Measurements from ENCODE around the gene RANGAP1.

RANGAP1 gene

DNA sequence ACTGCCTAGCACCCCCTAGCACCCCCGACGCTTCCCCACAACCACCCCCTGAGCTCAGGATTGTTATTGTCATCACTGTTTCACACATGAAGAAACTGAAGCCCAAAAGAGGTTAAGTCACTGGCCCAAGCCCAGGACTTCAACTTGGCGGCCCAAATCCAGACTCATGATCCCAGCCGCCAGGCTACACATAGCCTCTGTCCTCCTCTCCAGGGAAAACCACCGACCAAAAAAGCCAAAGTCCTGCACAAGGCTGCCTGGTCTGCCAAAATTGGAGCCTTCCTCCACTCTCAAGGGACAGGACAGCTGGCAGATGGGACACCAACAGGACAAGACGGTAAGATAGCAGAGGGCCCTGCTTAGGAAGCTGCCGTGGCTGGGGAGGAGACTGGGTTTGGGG lies 70.1 kb downstream of the RANGAP1 start:
- peak overlapping the region in 1 of 2 donors; percentile 30 for H3K4me3 ChIP-seq (replicated peaks in 1 of 2; ENCODE audit: low read depth in 2 of 2, low read length in 2 of 2)
- no peak for DNase-seq (ENCODE audit: low read depth in 2 of 2)
- TF ChIP-seq, protein P1, sequence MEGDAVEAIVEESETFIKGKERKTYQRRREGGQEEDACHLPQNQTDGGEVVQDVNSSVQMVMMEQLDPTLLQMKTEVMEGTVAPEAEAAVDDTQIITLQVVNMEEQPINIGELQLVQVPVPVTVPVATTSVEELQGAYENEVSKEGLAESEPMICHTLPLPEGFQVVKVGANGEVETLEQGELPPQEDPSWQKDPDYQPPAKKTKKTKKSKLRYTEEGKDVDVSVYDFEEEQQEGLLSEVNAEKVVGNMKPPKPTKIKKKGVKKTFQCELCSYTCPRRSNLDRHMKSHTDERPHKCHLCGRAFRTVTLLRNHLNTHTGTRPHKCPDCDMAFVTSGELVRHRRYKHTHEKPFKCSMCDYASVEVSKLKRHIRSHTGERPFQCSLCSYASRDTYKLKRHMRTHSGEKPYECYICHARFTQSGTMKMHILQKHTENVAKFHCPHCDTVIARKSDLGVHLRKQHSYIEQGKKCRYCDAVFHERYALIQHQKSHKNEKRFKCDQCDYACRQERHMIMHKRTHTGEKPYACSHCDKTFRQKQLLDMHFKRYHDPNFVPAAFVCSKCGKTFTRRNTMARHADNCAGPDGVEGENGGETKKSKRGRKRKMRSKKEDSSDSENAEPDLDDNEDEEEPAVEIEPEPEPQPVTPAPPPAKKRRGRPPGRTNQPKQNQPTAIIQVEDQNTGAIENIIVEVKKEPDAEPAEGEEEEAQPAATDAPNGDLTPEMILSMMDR (IDR thresholded peaks at IDR 0.05; ENCODE audit: low read depth, low read length) = no peak

- DNase-seq (ENCODE audit: low read depth in 2 of 2) = no peak
- TF ChIP-seq, protein P1 (IDR thresholded peaks at IDR 0.05; ENCODE audit: low read depth, low read length) = no peak
- no peak overlapping the region for H3K4me3 ChIP-seq (replicated peaks in 1 of 2; ENCODE audit: low read depth in 2 of 2, low read length in 2 of 2)
These were observed 70.6 kb downstream of the RANGAP1 start for GRCh38 chr22:41215409-41215808.

GRCh38 chr22:41206719-41207118 lies 79.3 kb downstream of the RANGAP1 start:
- TF ChIP-seq, protein P1 (IDR thresholded peaks at IDR 0.05; ENCODE audit: low read depth, low read length) = no peak
- DNase-seq (ENCODE audit: low read depth in 2 of 2) = no peak
- H3K4me3 ChIP-seq (replicated peaks in 1 of 2; ENCODE audit: low read depth in 2 of 2, low read length in 2 of 2) = no peak overlapping the region

- TF ChIP-seq, protein P1 (IDR thresholded peaks at IDR 0.05; ENCODE audit: low read depth, low read length) = no peak
- peak within 1 kb of the TSS; percentile 79 to 90 for H3K4me3 ChIP-seq (replicated peaks in 1 of 2; ENCODE audit: low read depth in 2 of 2, low read length in 2 of 2)
- DNase-seq (ENCODE audit: low read depth in 2 of 2) = peak; percentile 95 to 96
These were observed 80.7 kb downstream of the RANGAP1 start, which contains the start of gene L3MBTL2 for GRCh38 chr22:41204992-41205900. L3MBTL2 (plus strand) TSS chr22:41205312; CDS start chr22:41205363, 51 bp downstream.

GRCh38 chr22:41204066-41204465 lies 81.9 kb downstream of the RANGAP1 start:
- TF ChIP-seq, protein P1 (IDR thresholded peaks at IDR 0.05; ENCODE audit: low read depth, low read length) = no peak
- no peak overlapping the region for H3K4me3 ChIP-seq (replicated peaks in 1 of 2; ENCODE audit: low read depth in 2 of 2, low read length in 2 of 2)
- DNase-seq (ENCODE audit: low read depth in 2 of 2) = no peak

DNA sequence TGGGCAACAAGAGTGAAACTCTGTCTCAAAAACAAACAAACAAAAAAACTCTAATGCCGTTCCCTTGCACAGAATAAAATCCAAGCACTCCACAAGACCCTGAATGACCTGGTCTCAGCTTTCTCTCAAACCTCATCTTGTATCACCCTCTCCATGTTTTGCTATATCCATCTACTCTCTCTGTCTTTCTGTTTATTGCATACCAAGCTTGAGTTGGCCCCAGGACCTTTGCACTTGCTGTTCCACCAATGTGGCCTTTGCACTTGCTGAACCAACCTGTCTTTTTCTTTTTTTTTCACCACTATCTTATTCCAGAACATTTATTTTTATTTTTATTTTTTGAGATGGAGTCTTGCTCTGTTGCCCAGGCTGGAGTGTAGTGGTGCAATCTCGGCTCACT lies 82.9 kb downstream of the RANGAP1 start:
- TF ChIP-seq, protein P1 (IDR thresholded peaks at IDR 0.05; ENCODE audit: low read depth, low read length) = no peak
- H3K4me3 ChIP-seq (replicated peaks in 1 of 2; ENCODE audit: low read depth in 2 of 2, low read length in 2 of 2) = no peak overlapping the region
- no peak for DNase-seq (ENCODE audit: low read depth in 2 of 2)
